Activated CD4-positive, alpha-beta T cell treated with anti-CD3 and anti-CD28 coated beads, Interleukin-2, amount 50 U/mL, for 1 hour (primary cell): ENCODE measurements around the gene OR2T11.
"Not testable (repeated sequence)": the region's sequence is repeated elsewhere in the genome, so short reads cannot be mapped to it uniquely, and the experiment has no call there.

ENCODE experiments used
- DNase-seq: peaks from one replicate; pipeline ENCODE4 v3.0.0-alpha.2; 2020

OR2T11 gene

DNA sequence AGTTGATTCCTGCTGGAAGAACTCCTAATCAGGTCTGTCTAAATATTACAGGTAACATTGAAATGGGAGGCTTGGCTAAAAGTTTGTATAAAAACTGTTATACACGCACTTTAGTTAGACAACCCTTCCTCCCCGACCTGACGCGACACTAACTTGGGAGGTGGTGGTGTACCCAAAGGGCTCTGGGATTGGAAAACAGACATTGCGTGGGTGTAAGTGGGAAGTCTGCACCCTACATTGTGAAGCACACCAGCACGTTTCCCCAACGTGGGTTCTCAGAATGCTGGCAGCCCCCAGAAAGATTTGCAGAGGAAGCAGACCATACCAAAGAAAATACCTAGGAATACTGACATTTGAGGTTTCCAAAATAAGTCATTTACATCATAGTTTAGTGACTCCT lies 16.8 kb downstream of the OR2T11 start:
- DNase-seq = no peak

DNA sequence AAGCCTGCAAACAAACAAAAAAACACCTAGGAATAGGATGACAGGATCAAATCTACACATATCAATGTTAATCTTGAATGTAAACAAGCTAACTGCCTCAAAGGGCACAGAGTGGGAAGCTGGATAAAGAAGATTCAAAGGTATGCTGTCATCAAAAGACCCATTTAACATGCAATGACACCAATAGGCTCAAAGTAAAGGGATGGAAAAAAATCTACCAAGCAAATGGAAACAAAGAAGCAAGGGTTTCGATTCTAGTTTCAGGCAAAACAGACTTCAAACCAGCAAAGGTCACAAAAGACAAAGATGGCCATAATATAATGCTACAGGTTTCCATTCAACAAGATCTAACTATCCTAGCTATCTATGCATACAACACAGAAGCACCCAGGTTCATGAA lies 21.1 kb downstream of the OR2T11 start:
- DNase-seq = no peak

DNA sequence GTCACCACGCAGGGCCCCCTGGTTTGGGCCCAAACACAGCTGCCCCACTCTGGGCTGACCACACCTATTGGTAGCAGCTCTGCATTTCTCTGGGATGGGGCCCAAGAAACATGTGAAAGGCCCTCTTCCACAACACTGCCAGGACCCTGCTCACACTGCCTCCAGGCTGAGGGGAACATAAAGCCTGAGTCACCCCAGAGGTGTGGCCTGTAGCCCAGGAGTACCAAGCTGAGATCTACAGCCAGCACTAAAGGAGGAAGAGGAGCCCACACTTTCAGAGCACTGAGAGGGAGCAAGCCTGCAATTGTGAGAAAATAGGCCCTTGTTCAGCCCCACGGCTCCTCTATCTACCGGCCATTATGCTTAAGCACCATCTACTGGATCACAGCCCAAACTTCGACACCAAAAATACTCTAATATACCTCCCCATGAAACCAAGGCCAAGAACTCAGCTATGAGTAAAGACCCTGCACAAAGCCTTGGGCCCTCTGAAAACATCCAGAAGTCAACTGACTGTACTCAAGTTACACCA lies 22.9 kb downstream of the OR2T11 start:
- no peak for DNase-seq

DNA sequence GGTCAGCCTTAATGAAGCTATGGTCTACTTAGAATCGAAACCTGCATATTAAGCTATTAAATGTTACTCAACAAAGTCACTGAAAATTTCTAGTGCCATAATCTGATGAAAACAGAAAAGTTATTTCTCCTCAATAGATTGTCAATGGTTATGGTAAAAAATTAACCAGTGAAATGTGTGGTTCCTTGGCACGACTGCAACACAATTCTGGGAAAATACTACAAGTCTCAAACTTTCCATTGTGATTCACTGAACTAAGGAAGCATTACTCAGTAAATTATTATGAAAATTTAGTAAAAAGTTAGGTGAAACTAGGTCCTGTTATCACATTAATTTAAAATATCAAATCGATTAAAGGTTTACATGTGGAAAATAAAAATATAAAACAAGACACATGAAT lies 24.6 kb downstream of the OR2T11 start:
- no peak for DNase-seq

DNA sequence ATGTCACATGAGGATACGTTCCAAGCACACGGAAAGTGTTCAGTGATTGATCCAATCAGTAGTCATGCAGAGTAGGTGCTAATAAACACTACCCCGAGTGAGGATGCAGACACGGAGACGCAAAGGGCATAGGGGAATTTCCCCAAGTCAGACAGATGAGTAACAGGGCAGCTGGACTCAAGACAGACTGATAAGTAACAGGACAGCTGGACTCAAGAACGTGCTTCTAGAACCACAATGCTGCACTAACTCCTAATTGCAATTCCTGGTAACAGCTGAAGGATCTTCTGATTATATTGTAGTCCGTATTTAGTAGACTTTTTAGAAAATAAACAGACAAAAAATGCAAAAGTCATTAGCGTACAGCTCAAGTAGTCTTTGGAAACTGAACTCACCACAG lies 35.5 kb downstream of the OR2T11 start:
- no peak for DNase-seq

DNA sequence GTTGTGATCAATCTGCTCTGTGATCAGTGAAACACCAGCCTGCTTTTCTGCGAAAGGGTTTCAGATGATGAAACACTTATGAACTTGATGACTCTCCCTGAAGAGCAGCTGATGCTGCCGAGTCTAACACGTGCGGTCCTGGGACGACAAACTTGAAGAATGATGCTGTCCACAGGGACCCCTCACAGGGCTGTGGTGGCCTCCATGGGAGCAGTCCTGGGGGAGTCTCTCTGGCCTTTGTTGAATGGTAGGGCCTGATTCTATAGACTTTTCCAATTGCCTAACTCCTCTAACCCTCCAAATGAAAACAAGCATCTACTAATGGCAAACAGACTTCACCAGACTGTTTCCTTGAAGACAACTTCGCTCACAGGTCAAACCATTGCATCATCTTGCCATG lies 37.3 kb downstream of the OR2T11 start, which contains the start of gene OR2T10:
TSS of gene OR2T10 (minus strand) at position 112 of the 400 bp plus-strand sequence. CDS start 3,932 bp downstream, outside the sequence.
- DNase-seq = no peak

DNA sequence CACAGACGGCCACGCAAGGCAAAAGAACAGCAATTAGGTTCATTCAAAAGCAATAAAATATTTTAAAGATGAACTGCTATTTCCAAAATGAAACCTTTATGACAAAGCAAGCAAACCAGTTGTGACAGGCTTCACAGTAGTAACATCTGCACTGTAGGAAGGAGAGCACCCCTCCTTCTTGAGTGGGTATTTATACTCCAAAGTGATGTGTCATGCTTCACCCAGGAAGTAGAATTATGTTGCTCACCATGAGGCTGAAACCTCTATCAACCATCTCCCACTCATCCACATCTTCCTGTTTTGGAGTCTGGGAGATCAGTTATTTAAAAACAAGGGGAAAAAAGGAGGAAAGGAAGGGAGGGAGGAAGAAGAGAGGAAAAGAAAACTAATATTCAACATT lies 38.3 kb downstream of the OR2T11 start:
- DNase-seq = no peak

DNA sequence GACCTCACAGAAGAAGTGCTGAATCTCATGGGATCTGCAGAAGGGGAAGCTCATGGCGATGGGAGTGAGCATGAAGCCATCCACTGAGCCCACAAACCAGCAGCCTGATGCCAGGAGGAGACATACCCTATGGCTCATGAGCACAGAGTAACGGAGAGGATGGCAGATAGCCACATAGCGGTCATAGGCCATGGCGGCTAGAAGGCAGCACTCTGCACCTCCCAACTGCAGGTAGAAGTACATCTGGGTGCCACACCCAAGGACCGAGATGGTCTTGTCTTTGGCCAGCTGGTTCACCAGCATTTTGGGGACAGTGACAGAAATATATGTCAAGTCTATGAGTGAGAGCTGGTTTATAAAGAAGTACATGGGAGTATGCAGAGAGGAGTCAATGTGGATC lies 41.7 kb downstream of the OR2T11 start:
- DNase-seq = no peak

DNA sequence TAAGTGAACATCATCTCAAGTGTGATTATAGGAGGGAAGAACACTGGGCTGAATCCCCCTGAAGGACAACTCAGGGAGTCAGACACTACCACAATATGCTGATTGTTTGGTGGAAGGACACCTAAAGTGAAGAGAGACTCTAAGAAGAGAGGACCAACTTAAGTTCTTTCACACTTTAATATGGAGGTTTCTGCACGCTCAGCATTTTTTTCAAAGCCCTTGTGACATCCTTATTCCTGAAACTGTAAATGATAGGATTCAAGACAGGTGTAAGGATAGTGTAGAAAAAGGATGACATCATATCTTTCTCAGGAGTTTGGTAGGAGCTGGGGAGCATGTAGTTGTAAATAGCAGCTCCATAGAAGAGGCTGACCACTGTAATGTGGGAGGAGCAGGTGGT lies 42.2 kb downstream of the OR2T11 start:
- DNase-seq = no peak

DNA sequence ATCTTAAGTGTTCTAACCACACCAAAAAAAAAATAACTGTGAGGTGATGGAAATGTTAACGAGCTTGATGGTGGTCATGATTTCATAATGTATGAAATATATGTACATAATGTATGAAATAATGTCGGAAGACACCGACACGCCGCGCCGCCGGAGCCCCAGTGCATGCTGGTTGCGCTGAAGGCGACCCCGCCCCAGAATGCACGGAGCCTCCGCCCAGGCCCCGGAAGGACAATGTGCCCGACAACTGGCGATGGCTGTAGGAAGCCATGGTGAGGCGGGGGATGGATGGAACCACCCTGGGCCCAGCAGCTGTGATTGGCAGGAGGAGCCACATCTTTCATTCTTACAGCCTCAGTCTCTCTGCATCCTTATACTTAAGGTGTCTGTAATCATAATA lies 44.8 kb downstream of the OR2T11 start:
- DNase-seq = no peak

DNA sequence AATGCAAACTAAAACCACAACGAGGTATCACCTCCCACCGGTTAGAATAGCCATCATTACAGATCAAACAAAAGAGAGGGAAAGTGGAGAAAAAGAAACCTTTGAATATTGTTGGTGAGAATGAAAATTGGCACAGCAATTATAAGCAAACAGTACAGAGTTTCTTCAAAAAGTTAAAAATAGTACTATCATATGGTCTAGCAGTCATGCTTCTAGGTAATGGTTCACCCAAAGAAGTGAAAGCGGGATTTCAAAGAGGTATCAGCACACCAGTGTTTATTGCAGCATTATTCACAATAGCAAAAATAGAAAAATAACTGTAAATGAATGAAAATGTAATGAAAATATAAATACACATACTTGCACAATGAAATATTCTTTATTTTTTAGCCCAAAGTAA lies 45.6 kb downstream of the OR2T11 start:
- no peak for DNase-seq

DNA sequence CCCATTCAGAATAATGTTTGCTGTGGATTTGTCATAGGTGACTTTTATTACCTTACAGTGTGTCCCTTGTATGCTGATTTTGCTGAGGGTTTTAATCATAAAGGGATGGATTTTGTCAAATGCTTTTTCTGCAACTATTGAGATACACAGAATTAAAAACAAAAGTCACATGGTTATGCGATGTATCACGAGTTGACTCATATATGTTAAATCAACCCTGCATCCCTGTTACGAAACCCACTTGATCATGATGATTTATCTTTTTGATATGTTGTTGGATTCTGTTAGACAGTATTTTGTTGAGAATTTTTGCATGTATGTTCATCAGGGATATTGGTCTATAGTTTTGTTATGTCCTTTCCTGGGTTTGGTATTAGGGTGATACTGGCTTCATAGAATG lies 49.6 kb downstream of the OR2T11 start:
- DNase-seq = no peak

DNA sequence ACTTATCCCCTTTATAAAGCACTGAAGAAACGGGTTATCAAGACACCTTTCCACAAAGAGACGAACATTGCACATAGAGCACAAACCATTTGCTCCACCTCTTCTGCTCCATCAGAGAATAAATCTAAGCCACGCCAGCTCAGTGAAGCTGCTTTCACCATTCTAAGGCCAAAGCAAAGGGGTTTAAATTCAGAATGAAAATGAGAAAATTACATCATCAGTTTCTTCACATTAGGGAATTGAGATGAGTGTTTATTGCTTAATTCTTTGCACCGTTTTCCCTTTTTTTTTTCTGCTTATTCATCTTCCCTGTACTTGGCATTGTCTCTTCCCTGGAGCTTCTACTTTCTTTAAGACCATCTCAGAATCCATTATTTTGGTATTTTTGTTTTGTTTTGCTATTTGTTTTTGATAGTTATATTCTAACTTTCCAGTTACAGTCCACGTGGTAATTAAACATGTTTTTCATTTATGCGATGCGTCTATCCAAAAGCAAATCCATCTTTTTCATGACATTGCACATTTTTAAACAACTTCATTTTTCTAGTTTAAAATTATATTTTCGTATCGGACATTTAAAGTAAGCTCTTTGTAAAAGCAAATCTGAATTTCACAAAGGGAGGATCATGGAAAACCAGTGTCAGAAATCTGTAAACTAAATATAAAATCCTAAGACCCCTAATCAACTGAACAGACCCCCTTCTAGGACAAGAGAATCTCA lies 58.5 kb downstream of the OR2T11 start:
- no peak for DNase-seq

DNA sequence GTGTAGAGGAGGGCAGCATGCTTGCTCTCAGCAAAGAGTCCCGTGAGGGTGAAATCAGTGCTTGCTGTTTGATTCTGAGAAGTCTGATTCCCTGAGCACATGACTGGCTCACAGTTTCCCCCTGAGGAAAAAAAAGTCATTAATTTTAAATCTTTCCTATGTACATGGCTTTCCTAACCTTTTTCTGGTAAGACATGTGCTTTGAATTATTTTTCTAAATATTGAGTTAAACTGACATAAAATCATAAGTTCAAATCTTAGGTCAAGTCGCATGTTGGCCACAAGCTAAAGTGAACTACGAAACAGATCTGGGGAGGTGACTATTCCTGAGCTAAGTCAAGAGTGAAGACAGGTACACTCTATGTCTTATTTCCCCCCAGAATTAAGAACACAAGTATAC lies 60.2 kb downstream of the OR2T11 start, which contains the start of gene OR2T34:
TSS of gene OR2T34 (minus strand) at position 101 of the 400 bp plus-strand sequence. CDS start at position 101, 0 bp downstream.
- not testable (repeated sequence) for DNase-seq

DNA sequence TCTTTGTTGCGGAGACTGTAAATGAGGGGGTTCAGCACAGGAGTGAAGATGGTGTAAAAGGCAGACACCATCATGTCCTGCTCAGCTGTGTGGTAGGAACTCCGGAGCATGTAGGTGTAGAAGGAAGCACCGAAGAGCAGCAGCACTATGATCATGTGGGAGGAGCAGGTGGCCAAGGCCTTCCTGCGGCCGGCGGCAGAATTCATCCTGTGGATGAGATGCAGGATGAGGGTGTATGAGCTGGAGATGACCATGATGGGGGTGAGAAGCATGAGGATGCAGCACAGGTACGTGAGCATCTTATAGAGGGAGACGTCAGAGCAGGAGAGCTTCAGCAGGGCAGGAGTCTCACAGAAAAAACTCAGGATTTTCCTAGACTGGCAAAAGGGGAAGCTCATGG lies 61.0 kb downstream of the OR2T11 start:
- not testable (repeated sequence) for DNase-seq
